ENCODE data around the gene TRIM54.
"Not testable (repeated sequence)": the region's sequence is repeated elsewhere in the genome, so short reads cannot be mapped to it uniquely, and the experiment has no call there.

The TRIM54 gene

GRCh38 chr2:27312152-27312551 is 29.9 kb downstream of the TRIM54 start:
- DNase-seq (ENCODE audit: low read depth in 2 of 2) = no peak

GRCh38 chr2:27313882-27314645 is 31.8 kb downstream of the TRIM54 start:
- no peak for DNase-seq (ENCODE audit: low read depth in 2 of 2)

- no peak for DNase-seq (ENCODE audit: low read depth in 2 of 2)
Measured at GRCh38 chr2:27314709-27315108, 32.5 kb downstream of the TRIM54 start.

GRCh38 chr2:27315122-27315521 is 32.9 kb downstream of the TRIM54 start:
- no peak for DNase-seq (ENCODE audit: low read depth in 2 of 2)

- DNase-seq (ENCODE audit: low read depth in 2 of 2) = no peak
Measured at GRCh38 chr2:27316655-27317412, 34.6 kb downstream of the TRIM54 start.

- DNase-seq (ENCODE audit: low read depth in 2 of 2) = not testable (repeated sequence)
Measured at GRCh38 chr2:27319839-27320238, 37.6 kb downstream of the TRIM54 start.

- peak; percentile 94 for DNase-seq (ENCODE audit: low read depth in 2 of 2)
Measured at GRCh38 chr2:27320958-27321543, 38.8 kb downstream of the TRIM54 start.

- DNase-seq (ENCODE audit: low read depth in 2 of 2) = no peak
Measured at GRCh38 chr2:27322301-27322765, 40.1 kb downstream of the TRIM54 start.

- peak; percentile 75 to 76 for DNase-seq (ENCODE audit: low read depth in 2 of 2)
Measured at GRCh38 chr2:27322766-27323595, 40.8 kb downstream of the TRIM54 start, which contains the start of gene MPV17. Gene MPV17 (minus strand): TSS chr2:27323097. CDS start chr2:27322517, 580 bp downstream.

- no peak for DNase-seq (ENCODE audit: low read depth in 2 of 2)
Measured at GRCh38 chr2:27323596-27324285, 41.5 kb downstream of the TRIM54 start.

GRCh38 chr2:27324720-27325119 is 42.5 kb downstream of the TRIM54 start:
- no peak for DNase-seq (ENCODE audit: low read depth in 2 of 2)

GRCh38 chr2:27335311-27335710 is 53.1 kb downstream of the TRIM54 start:
- DNase-seq (ENCODE audit: low read depth in 2 of 2) = no peak

GRCh38 chr2:27336173-27336572 is 53.9 kb downstream of the TRIM54 start:
- no peak for DNase-seq (ENCODE audit: low read depth in 2 of 2)

GRCh38 chr2:27347641-27348040 is 65.4 kb downstream of the TRIM54 start:
- DNase-seq (ENCODE audit: low read depth in 2 of 2) = no peak

GRCh38 chr2:27350106-27350693 is 68.0 kb downstream of the TRIM54 start:
- no peak for DNase-seq (ENCODE audit: low read depth in 2 of 2)

- no peak for DNase-seq (ENCODE audit: low read depth in 2 of 2)
Measured at GRCh38 chr2:27351802-27352598, 69.8 kb downstream of the TRIM54 start.

- not testable (repeated sequence) for DNase-seq (ENCODE audit: low read depth in 2 of 2)
Measured at GRCh38 chr2:27353386-27353761, 71.1 kb downstream of the TRIM54 start.

- no peak for DNase-seq (ENCODE audit: low read depth in 2 of 2)
Measured at GRCh38 chr2:27353762-27354596, 71.8 kb downstream of the TRIM54 start.

GRCh38 chr2:27354597-27354927 is 72.3 kb downstream of the TRIM54 start:
- no peak for DNase-seq (ENCODE audit: low read depth in 2 of 2)
